Right ventricle myocardium superior (tissue), 1 donor: ENCODE measurements around the gene CPSF4L. TPM values are rescaled to one million over a fixed set of nuclear protein-coding genes. Genes with fewer than 3 reads are reported as not detected.

Experiments used
- ATAC-seq: fragments of 200-7000 bp; cut with Tn5 transposase; one replicate; pipeline ENCODE4 v1.9.1; 2020; ENCODE audit warnings: mild to moderate bottlenecking; ENCODE audit not compliant: poor library complexity
- DNase-seq: peaks from one replicate; pipeline ENCODE4 v3.0.0-alpha.2; 2020
- intact Hi-C: fragments of 100-400 bp; cut with DNase I; formaldehyde crosslinking; loops from one replicate; pipeline ENCODE4 v1.11.2; 2022
- total RNA-seq: library from RNA; stranded (reverse); fragmentation: NEBNext Ultra II Directional; extraction: Animal tissue kit (Norgen Biotek cat#: 25700); gene quantifications from one replicate; pipeline ENCODE4 v1.2.1, GENCODE V29; 2021
- donor health status: DM: no; HTN: yes; CAD: no; lungs with severe emphysema.

Gene CPSF4L
- total RNA-seq, 1 donor from 2014 or later = not detected

GRCh38 chr17:73291260-73291801 lies 29.7 kb upstream of the CPSF4L start:
- peak; percentile 16 for ATAC-seq
- DNase-seq = peak; percentile 80
- intact Hi-C loops = no loop called here

DNA sequence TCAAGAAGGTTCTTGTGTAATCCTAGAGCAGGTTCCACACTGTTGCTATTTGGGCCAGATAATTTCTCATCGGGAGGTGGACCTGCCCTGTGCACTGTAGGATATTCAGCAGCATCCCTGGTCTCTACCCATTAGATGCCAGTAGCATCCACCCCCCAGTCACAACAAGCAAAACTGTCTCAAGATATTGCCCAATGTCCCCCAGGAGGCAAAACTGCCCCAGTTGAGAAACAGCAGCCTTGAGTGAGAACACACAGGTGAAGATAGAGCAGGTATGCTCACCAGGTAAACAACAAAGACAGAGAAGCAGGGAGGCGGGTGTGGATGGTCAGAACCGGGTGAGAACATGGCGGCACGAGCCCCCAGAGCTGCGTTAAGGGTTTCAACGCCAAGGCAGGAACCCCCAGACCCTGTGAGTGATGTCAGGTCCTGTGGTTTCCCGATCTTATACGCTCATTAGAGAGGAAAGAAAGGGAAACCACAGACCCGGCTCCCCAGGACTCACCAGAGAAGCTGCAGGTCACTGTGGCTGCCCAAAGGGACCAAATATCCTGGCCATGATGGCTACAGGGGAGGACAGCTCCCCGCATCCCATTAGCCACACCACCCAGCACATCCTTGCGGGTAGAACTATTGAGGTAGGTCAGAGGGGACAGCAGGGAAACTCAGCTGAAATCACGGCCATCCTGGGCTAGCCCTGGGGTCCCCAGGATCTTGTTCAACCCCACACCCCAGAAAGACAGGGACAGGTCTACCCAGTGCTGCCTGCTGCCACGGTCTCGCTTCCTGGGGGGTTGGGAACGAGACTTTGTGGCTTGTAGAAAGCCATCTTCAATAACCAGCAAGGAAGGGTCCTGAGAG lies 28.9 kb upstream of the CPSF4L start:
- intact Hi-C loops = no loop called here
- DNase-seq (no peak), ATAC-seq (no peak)

DNA sequence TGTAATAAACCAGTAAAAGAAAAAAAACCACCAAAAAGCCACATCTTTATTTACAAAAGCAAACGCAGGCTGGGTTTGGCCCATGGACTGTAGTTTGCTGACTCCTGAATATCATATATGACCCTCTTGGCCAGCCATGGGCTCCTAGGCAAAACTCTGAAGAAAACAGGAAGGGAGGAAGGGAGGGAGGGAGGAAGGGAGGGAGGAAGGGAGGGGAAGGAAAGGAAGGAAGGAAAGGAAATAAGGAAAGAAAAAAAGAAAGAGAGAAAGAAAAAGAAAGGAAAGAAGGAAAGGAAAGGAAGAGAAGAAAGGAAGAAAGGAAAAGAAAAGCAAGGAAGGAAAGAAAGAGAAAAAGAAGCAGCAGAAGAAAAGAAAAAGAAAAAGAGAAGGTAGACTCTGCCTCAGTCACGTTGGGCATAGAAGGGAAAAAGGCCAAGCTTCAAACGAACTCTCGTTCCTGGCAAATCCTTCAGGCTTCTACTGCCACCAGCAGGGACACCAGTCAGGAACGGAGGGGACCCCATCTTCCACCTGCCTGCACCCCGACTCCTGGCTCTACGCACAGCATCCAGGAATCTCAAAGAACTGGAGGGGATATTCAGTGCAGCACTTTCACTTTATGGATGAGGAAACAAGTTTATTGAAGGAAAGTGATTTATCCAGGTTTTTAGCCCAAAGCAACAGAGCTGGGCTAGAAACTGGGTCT lies 28.0 kb upstream of the CPSF4L start:
- intact Hi-C loops = no loop called here
- DNase-seq (no peak), ATAC-seq (no peak)

DNA sequence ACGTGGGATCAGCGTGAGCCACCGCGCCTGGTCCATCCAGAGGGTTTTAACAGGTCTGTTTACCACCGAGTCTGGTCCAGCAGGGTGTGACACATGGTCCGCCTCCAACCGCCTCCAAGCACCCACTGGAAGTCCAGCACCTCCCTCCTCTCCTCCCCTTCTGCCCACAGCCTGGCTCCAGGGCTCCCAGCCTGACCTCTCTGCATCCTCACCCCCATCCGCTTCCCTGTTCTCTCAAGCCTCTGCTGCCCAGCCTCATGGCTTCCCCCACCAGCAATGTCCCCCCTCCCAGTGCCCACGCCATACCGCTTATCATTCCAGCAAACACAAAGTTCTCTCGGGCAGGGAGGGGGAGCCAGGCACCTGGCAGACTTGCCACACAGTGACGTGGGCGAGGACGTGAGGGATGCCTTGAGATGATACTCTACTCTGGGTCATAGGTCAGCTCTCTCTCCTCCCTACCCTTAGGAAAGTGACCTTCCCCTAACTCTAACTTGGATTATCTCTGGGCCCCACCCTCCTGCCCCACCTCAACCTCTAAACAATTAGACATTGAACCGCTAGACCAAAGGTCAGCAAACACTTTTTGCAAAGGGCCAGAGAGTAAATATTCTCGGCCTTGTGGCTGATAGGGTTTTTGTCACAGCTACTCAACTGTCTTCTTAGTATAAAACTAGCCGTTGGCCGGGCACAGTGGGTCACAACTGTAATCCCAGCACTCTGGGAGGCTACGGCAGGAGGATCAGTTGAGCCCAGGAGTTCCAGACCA lies 27.0 kb upstream of the CPSF4L start:
- ATAC-seq (peak; percentile 58), DNase-seq (peak; percentile 83)
- intact Hi-C loops = no loop called here

GRCh38 chr17:73286863-73287296 lies 25.2 kb upstream of the CPSF4L start:
- ATAC-seq (no peak), DNase-seq (no peak)
- intact Hi-C loops = no loop called here

DNA sequence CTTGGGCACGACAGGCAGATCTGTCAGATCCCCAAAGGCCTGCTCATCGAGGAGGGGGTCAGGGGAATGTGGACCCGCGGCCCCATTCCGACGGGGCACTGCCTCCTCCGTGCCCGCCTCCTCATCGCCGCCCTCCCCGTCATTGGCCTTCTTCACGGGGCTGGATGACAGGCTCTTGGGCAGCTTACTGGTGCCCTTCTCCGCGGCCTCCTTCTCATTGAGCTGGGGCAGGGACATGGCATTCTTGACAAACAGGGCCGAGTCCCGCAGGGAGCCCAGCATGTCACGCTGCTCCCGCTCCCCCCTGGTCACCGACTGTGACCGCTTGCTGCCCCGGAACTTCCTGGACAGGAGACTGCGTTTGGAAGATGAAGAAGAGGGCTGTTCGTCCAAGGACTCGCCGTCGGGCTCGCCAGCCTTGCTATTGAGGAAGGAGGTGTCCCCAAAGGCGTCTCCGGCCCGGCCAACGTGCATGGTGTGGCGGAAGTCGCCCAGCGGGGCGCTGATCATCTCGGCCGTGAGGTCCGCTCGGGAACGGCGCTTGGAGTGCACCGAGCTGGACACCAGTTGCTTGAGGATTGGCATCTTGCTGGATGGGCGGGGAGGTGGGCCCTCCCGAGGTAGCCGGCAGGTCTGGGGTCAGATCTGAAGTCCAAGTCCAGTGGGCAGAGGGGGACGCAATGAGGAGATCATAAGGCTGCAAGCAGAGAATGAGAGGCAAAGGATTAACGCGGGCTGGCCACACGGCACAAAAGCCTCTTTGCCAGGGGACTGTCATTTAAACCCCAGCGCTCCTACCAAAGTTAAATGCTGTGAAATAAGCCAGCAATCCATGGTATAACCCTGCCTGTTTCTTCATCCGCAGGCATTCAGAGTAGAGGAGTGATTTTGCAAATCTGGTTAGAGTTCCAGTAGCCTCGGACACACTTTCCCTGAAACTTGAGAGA lies 24.5 kb upstream of the CPSF4L start:
- ATAC-seq = no peak
- DNase-seq = no peak
- intact Hi-C loops = no loop called here

DNA sequence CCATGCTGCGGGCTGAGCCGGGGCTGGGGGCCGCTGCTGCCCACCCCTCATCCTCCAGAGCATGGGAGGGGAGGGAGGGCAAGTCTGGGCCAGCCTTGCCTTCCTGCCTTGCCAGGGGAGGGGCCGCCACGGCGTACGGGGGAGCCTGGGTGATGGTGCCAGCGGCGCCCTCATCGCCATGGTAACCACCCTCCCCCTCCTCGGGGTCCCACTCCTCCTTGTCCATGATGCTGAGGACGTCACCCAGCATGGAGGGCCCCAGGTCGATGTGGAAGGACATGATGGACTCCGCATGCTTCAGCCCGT lies 23.9 kb upstream of the CPSF4L start:
- intact Hi-C loops = no loop called here
- DNase-seq (no peak), ATAC-seq (no peak)

DNA sequence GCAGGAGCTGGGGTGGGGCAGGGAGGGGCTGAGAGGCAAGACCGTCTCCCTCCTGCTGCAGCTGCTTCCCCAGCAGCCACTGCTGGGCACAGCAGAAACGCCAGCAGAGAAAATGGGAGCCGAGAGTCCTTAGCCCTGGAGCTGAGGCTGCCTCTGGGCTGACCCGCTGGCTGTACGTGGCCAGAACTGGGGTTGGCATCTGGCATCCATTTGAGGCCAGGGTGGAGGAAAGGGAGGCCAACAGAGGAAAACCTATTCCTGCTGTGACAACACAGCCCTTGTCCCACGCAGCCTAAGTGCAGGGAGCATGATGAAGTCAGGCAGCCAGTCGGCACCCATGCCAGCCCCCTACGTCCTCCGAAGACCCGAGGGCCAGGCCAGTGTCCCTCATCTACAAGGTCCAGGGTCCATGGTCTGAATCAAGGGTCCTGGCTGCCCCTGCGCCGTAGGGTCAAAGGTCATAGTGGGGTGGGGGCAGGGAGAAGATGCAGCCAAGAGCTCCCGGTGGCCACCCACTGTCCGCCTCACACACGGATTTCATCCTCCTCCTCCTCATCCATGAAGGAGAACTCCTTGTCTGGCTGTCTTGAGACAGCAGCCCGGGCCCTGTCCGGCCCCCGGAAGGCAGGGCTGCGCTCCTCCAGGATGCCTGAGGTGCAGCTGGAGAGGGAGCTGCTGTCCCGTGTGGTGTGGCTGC lies 23.4 kb upstream of the CPSF4L start:
- intact Hi-C loops = no loop called here
- no peak for DNase-seq
- ATAC-seq = no peak

DNA sequence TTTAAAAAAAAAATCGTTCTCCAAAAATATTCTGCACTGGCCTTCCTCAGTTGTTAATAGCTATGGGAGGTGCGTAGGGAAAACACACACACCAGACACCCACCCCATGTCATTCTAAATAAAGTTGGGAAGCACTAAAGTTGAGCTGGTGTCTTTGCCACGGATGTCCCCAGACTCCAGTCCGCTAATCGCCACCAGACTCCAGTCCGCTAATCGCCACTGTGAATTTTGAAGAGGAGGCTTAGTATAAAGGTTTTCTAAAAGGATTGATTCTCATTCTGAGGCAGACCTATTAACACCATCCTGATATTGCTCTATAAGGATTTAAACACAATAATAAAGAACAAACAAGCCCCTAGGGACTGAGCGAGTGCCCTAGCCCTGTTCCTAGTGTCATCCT lies 22.7 kb upstream of the CPSF4L start:
- no peak for ATAC-seq
- intact Hi-C loops = no loop called here
- DNase-seq = no peak

DNA sequence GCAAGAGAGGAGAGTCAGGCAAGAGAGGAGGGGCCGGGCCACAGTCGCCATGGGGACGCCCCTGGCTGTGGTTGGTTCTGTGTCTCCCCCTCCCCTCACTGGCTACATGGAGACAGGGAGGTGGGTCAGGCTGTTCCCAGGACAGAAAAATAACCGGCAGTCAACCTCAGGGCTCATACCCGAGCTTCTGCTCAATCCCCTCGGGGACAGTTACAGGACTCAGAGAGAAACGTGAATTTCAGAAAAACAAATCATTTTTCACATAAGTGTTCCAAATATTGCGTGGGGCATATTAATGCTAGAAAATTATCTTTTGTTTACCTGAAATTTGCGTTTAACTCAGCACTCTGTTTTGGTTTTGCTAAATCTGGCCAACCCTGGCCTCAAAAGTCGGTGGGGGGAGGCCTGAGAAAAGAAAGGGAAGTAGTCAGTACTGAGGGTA lies 22.2 kb upstream of the CPSF4L start:
- ATAC-seq (no peak), DNase-seq (no peak)
- intact Hi-C loops = no loop called here

DNA sequence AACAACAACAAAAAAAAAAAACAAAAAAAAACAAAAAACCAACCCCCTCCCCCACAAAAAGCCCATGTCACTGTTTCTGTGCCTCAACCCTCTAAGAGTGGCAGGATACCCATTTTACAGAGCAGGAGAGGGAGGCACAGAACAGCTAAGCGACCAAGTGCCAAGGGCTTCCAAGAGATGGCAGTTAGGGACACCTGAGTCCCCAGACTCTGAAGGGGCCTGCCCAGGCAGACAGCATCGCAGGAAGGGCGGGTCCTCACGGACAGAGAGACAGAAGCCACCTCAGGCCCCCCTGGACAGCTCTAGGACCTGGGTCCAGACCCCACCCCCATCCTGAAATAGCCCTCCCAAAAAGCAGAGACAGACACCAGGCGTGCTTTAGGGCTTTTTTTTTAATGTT lies 21.6 kb upstream of the CPSF4L start:
- no peak for ATAC-seq
- no peak for DNase-seq
- intact Hi-C loops = no loop called here

GRCh38 chr17:73282629-73283028 lies 20.9 kb upstream of the CPSF4L start:
- intact Hi-C loops = no loop called here
- ATAC-seq = no peak
- no peak for DNase-seq

- intact Hi-C loops = no loop called here
- ATAC-seq = no peak
- no peak for DNase-seq
Observed at GRCh38 chr17:73281928-73282327, 20.2 kb upstream of the CPSF4L start.

GRCh38 chr17:73280191-73280590 lies 18.5 kb upstream of the CPSF4L start:
- ATAC-seq (no peak), DNase-seq (no peak)
- intact Hi-C loops = no loop called here

- intact Hi-C loops = loop anchor here (5.0 kb wide), 1 partner anchor 33 kb away; the partner anchor contains the start of gene CDC42EP4
- DNase-seq (no peak), ATAC-seq (no peak)
Observed at GRCh38 chr17:73279704-73280103, 18.0 kb upstream of the CPSF4L start.

- ATAC-seq = peak; percentile 69
- intact Hi-C loops = loop anchor here (5.0 kb wide), 1 partner anchor 34 kb away; the partner anchor contains the start of gene CDC42EP4
- no peak for DNase-seq
Observed at GRCh38 chr17:73278465-73279453, 17.1 kb upstream of the CPSF4L start.
